Measurements from ENCODE around the gene OSCAR. TPM values are rescaled to one million over a fixed set of nuclear protein-coding genes. Genes with fewer than 3 reads are reported as not detected.
A peak's percentile ranks its signal among the peaks of the same experiment; 100 is the strongest.

Gene OSCAR
- total RNA-seq, 2 experiments from 2014 or later: 0.68 to 0.76 TPM

DNA sequence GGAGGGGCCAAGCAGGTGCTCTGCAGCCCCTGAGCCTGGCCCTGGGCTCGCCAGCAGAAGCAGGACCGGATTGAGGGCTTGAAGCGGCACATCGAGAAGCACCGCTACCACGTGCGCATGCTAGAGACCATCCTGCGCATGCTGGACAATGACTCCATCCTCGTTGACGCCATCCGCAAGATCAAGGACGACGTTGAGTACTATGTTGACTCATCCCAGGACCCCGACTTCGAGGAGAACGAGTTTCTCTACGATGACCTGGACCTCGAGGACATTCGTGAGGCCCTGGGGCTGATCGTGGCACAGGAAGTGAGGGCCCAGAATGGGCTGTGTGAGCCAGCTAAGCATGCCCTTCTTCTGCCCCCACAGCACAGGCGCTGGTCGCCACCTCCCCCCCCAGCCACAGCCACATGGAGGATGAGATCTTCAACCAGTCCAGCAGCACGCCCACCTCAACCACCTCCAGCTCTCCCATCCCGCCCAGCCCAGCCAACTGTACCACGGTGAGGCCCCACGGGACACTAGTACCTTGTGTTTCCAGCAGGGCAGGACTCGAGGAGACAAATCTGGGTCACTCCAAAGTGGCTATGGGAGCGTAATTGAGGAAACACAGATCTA lies 45.0 kb upstream of the OSCAR start:
- Mint-ChIP-seq H3K4me1 (ENCODE audit: low read depth) (peaks cover 11% of the 10 kb centered on the region), H3K36me3 (ENCODE audit: low read depth) (peaks cover 43% of the 10 kb centered on the region), H3K27ac (no peak overlapping the region), H3K9me3 (no peaks in the 10 kb centered on the region), H3K4me3 (no peak overlapping the region), H3K27me3 (no peaks in the 10 kb centered on the region)
- intact Hi-C loops (cut with micrococcal nuclease): no loop called here
- CTCF ChIA-PET: no interaction called here
- TF ChIP-seq, protein P1, sequence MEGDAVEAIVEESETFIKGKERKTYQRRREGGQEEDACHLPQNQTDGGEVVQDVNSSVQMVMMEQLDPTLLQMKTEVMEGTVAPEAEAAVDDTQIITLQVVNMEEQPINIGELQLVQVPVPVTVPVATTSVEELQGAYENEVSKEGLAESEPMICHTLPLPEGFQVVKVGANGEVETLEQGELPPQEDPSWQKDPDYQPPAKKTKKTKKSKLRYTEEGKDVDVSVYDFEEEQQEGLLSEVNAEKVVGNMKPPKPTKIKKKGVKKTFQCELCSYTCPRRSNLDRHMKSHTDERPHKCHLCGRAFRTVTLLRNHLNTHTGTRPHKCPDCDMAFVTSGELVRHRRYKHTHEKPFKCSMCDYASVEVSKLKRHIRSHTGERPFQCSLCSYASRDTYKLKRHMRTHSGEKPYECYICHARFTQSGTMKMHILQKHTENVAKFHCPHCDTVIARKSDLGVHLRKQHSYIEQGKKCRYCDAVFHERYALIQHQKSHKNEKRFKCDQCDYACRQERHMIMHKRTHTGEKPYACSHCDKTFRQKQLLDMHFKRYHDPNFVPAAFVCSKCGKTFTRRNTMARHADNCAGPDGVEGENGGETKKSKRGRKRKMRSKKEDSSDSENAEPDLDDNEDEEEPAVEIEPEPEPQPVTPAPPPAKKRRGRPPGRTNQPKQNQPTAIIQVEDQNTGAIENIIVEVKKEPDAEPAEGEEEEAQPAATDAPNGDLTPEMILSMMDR (IDR thresholded peaks at IDR 0.05): no peak
- ATAC-seq (no peak), DNase-seq (no peak)
- POLR2A ChIA-PET: no interaction called here

DNA sequence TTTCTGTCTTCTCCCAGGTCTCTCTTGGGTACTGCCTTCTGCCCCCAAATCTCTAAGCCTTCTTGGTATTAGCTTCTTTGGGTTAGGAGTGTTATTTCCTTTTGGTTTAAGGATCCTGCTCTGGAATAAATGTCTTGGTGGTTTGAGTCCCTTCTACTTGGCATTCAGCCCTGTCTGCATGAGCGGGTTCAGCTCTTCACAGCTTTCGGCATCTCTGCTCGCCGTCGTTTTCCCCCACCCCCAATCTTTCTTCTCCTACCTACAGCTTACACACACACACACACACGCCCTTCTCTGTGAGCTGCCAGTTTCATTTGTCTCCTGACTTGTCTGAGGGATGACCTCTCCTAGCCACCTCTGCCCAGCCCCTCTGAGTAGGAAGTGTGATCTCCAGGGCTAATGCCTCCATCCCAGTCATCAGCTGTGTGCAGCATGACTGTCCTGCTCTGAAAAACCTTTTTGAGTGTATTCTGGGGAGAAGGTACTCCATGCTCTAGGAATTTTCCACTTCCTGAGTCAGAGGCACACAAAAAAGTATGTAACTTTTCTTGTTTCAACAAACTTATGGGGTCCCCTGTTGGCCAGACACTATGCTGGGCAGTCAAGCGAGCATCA lies 41.7 kb upstream of the OSCAR start:
- TF ChIP-seq, protein P1 (IDR thresholded peaks at IDR 0.05): no peak
- Mint-ChIP-seq H3K4me1 (ENCODE audit: low read depth) (peaks cover 32% of the 10 kb centered on the region), H3K27me3 (no peaks in the 10 kb centered on the region), H3K9me3 (no peaks in the 10 kb centered on the region), H3K4me3 (no peak overlapping the region), H3K36me3 (ENCODE audit: low read depth) (peaks cover 40% of the 10 kb centered on the region), H3K27ac (peak overlapping the region; percentile 4)
- POLR2A ChIA-PET: interaction anchor here (1.2 to 2.3 kb wide), 2 partner anchors 10 to 11 kb away, joined by 3 to 10 read pairs; no protein-coding TSS in a partner anchor
- ATAC-seq (no peak), DNase-seq (no peak)
- CTCF ChIA-PET: interaction anchor here (1.2 kb wide), 1 partner anchor 18 kb away, joined by 3 read pairs; the partner anchor contains the start of gene LENG1
- intact Hi-C loops (cut with micrococcal nuclease): no loop called here

DNA sequence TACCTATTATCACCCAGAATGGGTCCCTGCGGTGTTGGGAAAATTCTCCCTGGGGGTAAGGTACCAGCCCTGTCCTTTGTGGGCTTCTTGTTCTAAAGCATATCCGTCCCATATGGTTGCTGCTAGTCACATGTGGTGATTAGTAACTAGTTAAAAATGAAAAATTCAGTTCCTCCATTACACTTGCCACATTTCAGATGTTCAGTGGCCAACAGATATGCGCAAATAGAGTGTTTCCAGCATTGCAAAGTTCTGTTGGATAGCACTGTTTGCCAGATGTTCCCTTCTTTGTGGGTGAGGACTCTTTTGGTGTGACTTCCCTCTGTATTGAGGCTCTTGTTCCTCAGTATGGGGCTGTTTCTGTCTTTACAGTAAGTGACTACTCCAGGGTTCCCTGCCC lies 40.8 kb upstream of the OSCAR start:
- Mint-ChIP-seq H3K9me3 (no peaks in the 10 kb centered on the region), H3K27me3 (no peaks in the 10 kb centered on the region), H3K27ac (no peak overlapping the region), H3K36me3 (ENCODE audit: low read depth) (peaks cover 33% of the 10 kb centered on the region), H3K4me1 (ENCODE audit: low read depth) (peaks cover 36% of the 10 kb centered on the region), H3K4me3 (no peak overlapping the region)
- TF ChIP-seq, protein P1 (IDR thresholded peaks at IDR 0.05): no peak
- ATAC-seq (no peak), DNase-seq (no peak)
- CTCF ChIA-PET: no interaction called here
- intact Hi-C loops (cut with micrococcal nuclease): no loop called here
- POLR2A ChIA-PET: interaction anchor here (1.2 to 5.5 kb wide), 2 partner anchors 11 to 26 kb away, joined by 3 to 29 read pairs; partner anchors contain the start of genes PRPF31 and TFPT

DNA sequence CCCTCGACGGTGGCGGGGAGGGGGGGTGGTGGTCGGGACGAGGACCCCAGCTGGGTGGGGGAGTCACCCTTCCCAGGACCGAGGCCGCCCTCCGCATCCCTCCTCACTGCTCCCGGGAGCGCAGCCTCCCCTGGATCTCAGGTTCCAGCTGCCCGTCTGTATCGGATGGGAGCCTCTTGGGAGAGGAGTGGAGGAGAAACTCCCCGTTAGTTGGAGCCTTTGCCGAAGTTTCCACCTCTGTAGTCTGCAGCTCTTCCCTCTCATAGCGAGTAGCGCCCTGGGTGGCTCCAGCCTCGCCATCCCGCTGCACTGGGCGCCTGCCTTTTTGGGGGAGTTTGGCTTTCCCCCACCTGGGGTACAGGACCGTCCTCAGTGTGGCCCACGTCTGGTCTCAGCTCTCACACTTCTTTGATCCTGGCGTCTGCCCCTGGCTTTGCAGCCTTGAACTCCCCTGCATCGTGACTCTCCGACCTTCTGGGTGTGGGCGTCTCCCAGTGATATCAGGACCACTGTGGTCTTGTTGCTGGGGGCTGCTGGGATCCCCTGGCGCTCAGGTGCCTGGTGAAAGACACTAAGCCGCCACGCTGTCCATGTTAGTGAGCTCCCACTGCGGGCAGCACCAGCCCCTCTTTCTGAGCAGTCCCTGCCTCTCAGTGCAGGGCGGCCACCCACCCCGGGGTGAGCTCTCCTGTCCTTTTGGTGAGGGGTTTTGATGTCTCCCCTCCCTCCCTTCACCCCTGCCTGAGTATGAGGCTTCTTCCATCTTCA lies 38.1 kb upstream of the OSCAR start:
- peak overlapping the region; percentile 92 for H3K27ac Mint-ChIP-seq
- H3K36me3 Mint-ChIP-seq (ENCODE audit: low read depth): peaks cover 18% of the 10 kb centered on the region
- no peaks in the 10 kb centered on the region for H3K27me3 Mint-ChIP-seq
- intact Hi-C loops (cut with micrococcal nuclease): no loop called here
- H3K4me3 Mint-ChIP-seq: peak overlapping the region; percentile 87
- no peaks in the 10 kb centered on the region for H3K9me3 Mint-ChIP-seq
- ChIA-PET POLR2A (interaction anchor here (0.6 to 5.5 kb wide), 13 partner anchors 12 to 69 kb away, joined by 3 to 29 read pairs (median 4); partner anchors contain the start of genes LENG1, PRPF31, TFPT and TSEN34), CTCF (interaction anchor here (1.4 to 2.3 kb wide), 2 partner anchors 50 to 127 kb away, joined by 6 read pairs; partner anchors contain the start of gene MBOAT7)
- ATAC-seq: no peak
- TF ChIP-seq, protein P1 (IDR thresholded peaks at IDR 0.05): no peak
- peak; percentile 60 for DNase-seq
- H3K4me1 Mint-ChIP-seq (ENCODE audit: low read depth): peaks cover 49% of the 10 kb centered on the region

Data from activated CD8-positive, alpha-beta T cell treated with anti-CD3 and anti-CD28 coated beads for 36 hours (primary cell).